Left lung (tissue), 10 donors: Measurements from ENCODE around the gene HACD3. TPM values are rescaled to one million over a fixed set of nuclear protein-coding genes. Genes with fewer than 3 reads are reported as not detected.

Experiments
- ATAC-seq: fragments of 200-7000 bp; cut with Tn5 transposase; one replicate; pipeline ENCODE4 v1.9.1; 2020; ENCODE audit warnings: moderate library complexity
- DNase-seq, 4 donors: peaks; one replicate each; pipeline ENCODE4 v3.0.0-alpha.2; 2013 to 2020
- H3K27ac ChIP-seq, 2 donors: fragments of 200-600 bp; sonication (generic) in 1 of 2; one replicate each; pipeline versions ENCODE4 v1.5.0 to v1.8.0; 2020 to 2021
- H3K27me3 ChIP-seq, 2 donors: fragments of 200-600 bp; sonication (generic) in 1 of 2; one replicate each; pipeline versions ENCODE4 v1.5.0 to v1.8.0; 2020 to 2021
- H3K36me3 ChIP-seq, 2 donors: fragments of 200-600 bp; sonication (generic) in 1 of 2; one replicate each; pipeline versions ENCODE4 v1.5.0 to v1.8.0; 2020 to 2021
- H3K4me1 ChIP-seq, 2 donors: fragments of 200-600 bp; one replicate each; pipeline ENCODE4 v1.8.0; 2021
- H3K4me3 ChIP-seq, 2 donors: fragments of 200-600 bp; sonication (generic) in 1 of 2; one replicate each; pipeline versions ENCODE4 v1.5.0 to v1.8.0; 2020 to 2021; ENCODE audit warnings: mild to moderate bottlenecking in 1 of 2
- H3K9me3 ChIP-seq, 2 donors: fragments of 200-600 bp; sonication (generic) in 1 of 2; one replicate each; pipeline versions ENCODE4 v1.5.0 to v1.8.0; 2020 to 2021
- CTCF ChIP-seq, 2 donors: fragments of 200-600 bp; sonication (generic) in 1 of 2; IDR thresholded peaks; one replicate each; pipeline versions ENCODE4 v1.5.0 to v1.8.0; 2021; ENCODE audit warnings: antibody characterized with exemption in 2 of 2
- intact Hi-C, 2 donors: fragments of 100-400 bp; cut with DNase I; formaldehyde crosslinking; loops; one replicate each; pipeline versions ENCODE4 v1.11.2 to v1.14.2; 2022
- polyA plus RNA-seq, 6 donors: library from polyadenylated mRNA; unstranded; fragments of 120-200 nt; gene quantifications; one replicate each; pipeline ENCODE4 v1.2.1, GENCODE V29; 2013; ENCODE audit not compliant: insufficient read length in 6 of 6
- total RNA-seq, 2 donors: library from RNA; stranded (reverse); fragmentation: NEBNext Ultra II Directional; extraction: Animal tissue kit (Norgen Biotek cat#: 25700); gene quantifications; one replicate each; pipeline ENCODE4 v1.2.1, GENCODE V29; 2021
- donor health status: DM: no; HTN: yes; CAD: no.
- donor health status: DM: no; HTN: no; CAD: no.

Gene HACD3
- total and polyA plus RNA-seq, 8 donors: 51.1 to 191 (median 159) TPM

- Histone ChIP-seq H3K9me3 (no peaks in the 10 kb centered on the region), H3K4me3 (no peak within 1 kb of the TSS), H3K36me3 (peaks cover 0 to 15% of the 10 kb centered on the region in 2 donors), H3K27me3 (no peaks in the 10 kb centered on the region), H3K27ac (no peak within 1 kb of the TSS), H3K4me1 (no peaks in the 10 kb centered on the region)
- ATAC-seq: no peak
- no peak for DNase-seq
- intact Hi-C loops: no loop called here
- TF ChIP-seq CTCF (IDR thresholded peaks at IDR 0.05): no peak
Measured at GRCh38 chr15:65621638-65622037, 91.4 kb downstream of the HACD3 start, which contains the start of gene SLC24A1. SLC24A1 (plus strand) TSS chr15:65621938; CDS start chr15:65624081, 2,143 bp downstream.

GRCh38 chr15:65623103-65623502 lies 92.8 kb downstream of the HACD3 start:
- H3K4me3 ChIP-seq: no peak overlapping the region
- no peak for TF ChIP-seq CTCF (IDR thresholded peaks at IDR 0.05)
- no peak overlapping the region for H3K27ac ChIP-seq
- no peaks in the 10 kb centered on the region for H3K4me1 ChIP-seq
- H3K27me3 ChIP-seq: no peaks in the 10 kb centered on the region
- DNase-seq (no peak), ATAC-seq (no peak)
- intact Hi-C loops: no loop called here
- H3K36me3 ChIP-seq: peaks cover 0 to 19% of the 10 kb centered on the region in 2 donors
- H3K9me3 ChIP-seq: no peaks in the 10 kb centered on the region

- DNase-seq (no peak), ATAC-seq (no peak)
- Histone ChIP-seq H3K4me1 (no peaks in the 10 kb centered on the region), H3K9me3 (no peaks in the 10 kb centered on the region), H3K4me3 (no peak overlapping the region), H3K36me3 (peaks cover 0 to 19% of the 10 kb centered on the region in 2 donors), H3K27ac (no peak overlapping the region), H3K27me3 (no peaks in the 10 kb centered on the region)
- intact Hi-C loops: no loop called here
- TF ChIP-seq CTCF (IDR thresholded peaks at IDR 0.05): no peak
Measured at GRCh38 chr15:65626856-65627255, 96.6 kb downstream of the HACD3 start.

Other genes starting within 250 kb of the HACD3 start
- 1 to 10 TPM; 8.0 to 8.2 TPM for gene PARP16, start 243.6 kb upstream of the HACD3 start, total RNA-seq
- gene PARP16, start 243.6 kb upstream of the HACD3 start, polyA plus RNA-seq: 10 to 100 TPM; 19.5 to 22.2 (median 20.8) TPM
- gene RNU5A-1, start 234.4 kb upstream of the HACD3 start, total RNA-seq: not detected
- gene RNU5A-1, start 234.4 kb upstream of the HACD3 start, polyA plus RNA-seq: not detected
- 10 to 100 TPM in 1 of 2 donors, not detected in 1; 26.6 TPM for gene RNU5B-1, start 225.8 kb upstream of the HACD3 start, total RNA-seq
- gene RNU5B-1, start 225.8 kb upstream of the HACD3 start, polyA plus RNA-seq: not detected
- gene IGDCC3, start 152.5 kb upstream of the HACD3 start, total RNA-seq: under 1 TPM in 1 of 2 donors, not detected in 1; 0.20 TPM
- gene IGDCC3, start 152.5 kb upstream of the HACD3 start, polyA plus RNA-seq: 10 to 100 TPM in 5 of 6 donors, 1 to 10 TPM in 1; 6.3 to 12.8 (median 12.1) TPM
- 1 to 10 TPM; 1.9 to 5.4 TPM for gene IGDCC4, start 107.5 kb upstream of the HACD3 start, total RNA-seq
- gene IGDCC4, start 107.5 kb upstream of the HACD3 start, polyA plus RNA-seq: 10 to 100 TPM; 32.6 to 48.4 (median 38.8) TPM
- gene DPP8, start 12.8 kb upstream of the HACD3 start, total RNA-seq: 10 to 100 TPM; 31.7 to 35.0 TPM
- gene DPP8, start 12.8 kb upstream of the HACD3 start, polyA plus RNA-seq: 10 to 100 TPM; 30.1 to 33.6 (median 31.7) TPM
- 10 to 100 TPM; 32.3 to 34.6 TPM for gene INTS14, start 80.7 kb downstream of the HACD3 start, total RNA-seq
- gene INTS14, start 80.7 kb downstream of the HACD3 start, polyA plus RNA-seq: 10 to 100 TPM; 46.2 to 50.9 (median 49.7) TPM
- 1 to 10 TPM; 8.3 to 9.7 TPM for gene SLC24A1, start 91.5 kb downstream of the HACD3 start, total RNA-seq
- gene SLC24A1, start 91.5 kb downstream of the HACD3 start, polyA plus RNA-seq: 10 to 100 TPM; 23.3 to 29.1 (median 27.0) TPM